VCaP (cell line): ENCODE measurements around the gene FAM131B.
"Not testable (repeated sequence)": the region's sequence is repeated elsewhere in the genome, so short reads cannot be mapped to it uniquely, and the experiment has no call there.

Experiments used
- H3K27ac ChIP-seq: fragments of 450-650 bp; 2 replicates; pipeline ENCODE4 v1.5.1; 2017
- CTCF ChIP-seq: fragments of 450-650 bp; conservative IDR thresholded peaks from 2 replicates; pipeline ENCODE4 v1.5.1; 2017; ENCODE audit warnings: mild to moderate bottlenecking, moderate library complexity

Gene FAM131B

GRCh38 chr7:143406002-143406357 lies 43.5 kb upstream of the FAM131B start:
- no peak for TF ChIP-seq CTCF
- H3K27ac ChIP-seq: no peak overlapping the region

GRCh38 chr7:143405173-143406001 lies 42.9 kb upstream of the FAM131B start:
- TF ChIP-seq CTCF: no peak
- no peak overlapping the region for H3K27ac ChIP-seq

- not testable (repeated sequence) for H3K27ac ChIP-seq
Measured at GRCh38 chr7:143402233-143402632, 39.7 kb upstream of the FAM131B start.

- TF ChIP-seq CTCF: no peak
- H3K27ac ChIP-seq: no peak overlapping the region
Measured at GRCh38 chr7:143401265-143401664, 38.8 kb upstream of the FAM131B start.

- no peak for TF ChIP-seq CTCF
- H3K27ac ChIP-seq: no peak overlapping the region
Measured at GRCh38 chr7:143399642-143400041, 37.1 kb upstream of the FAM131B start.

- no peak overlapping the region for H3K27ac ChIP-seq
- TF ChIP-seq CTCF: no peak
Measured at GRCh38 chr7:143399151-143399550, 36.6 kb upstream of the FAM131B start.

GRCh38 chr7:143398616-143399015 lies 36.1 kb upstream of the FAM131B start:
- TF ChIP-seq CTCF: no peak

GRCh38 chr7:143397710-143398530 lies 35.4 kb upstream of the FAM131B start:
- no peak overlapping the region for H3K27ac ChIP-seq
- no peak for TF ChIP-seq CTCF

More at GRCh38 chr7:143398616-143399015, 36.1 kb upstream of the FAM131B start:
- H3K27ac ChIP-seq: no peak overlapping the region
